Lung microvascular endothelial cell (primary cell): ENCODE measurements around the gene RALGAPA1. TPM values are rescaled to one million over a fixed set of nuclear protein-coding genes. Genes with fewer than 3 reads are reported as not detected.
"Not testable (repeated sequence)": the region's sequence is repeated elsewhere in the genome, so short reads cannot be mapped to it uniquely, and the experiment has no call there.

Experiments used
- DNase-seq, 2 donors: peaks; one replicate each; pipeline versions ENCODE4 v3.0.0 to v3.0.0-alpha.2; 2010; ENCODE audit warnings: low read depth in 2 of 2
- total RNA-seq: library from RNA; depleted of rRNA; stranded (reverse); fragments of >200 nt; gene quantifications from 2 replicates; pipeline ENCODE4 v1.2.1, GENCODE V29; 2014

Gene RALGAPA1
- total RNA-seq, 1 donor from 2014 or later = 20.8 TPM

DNA sequence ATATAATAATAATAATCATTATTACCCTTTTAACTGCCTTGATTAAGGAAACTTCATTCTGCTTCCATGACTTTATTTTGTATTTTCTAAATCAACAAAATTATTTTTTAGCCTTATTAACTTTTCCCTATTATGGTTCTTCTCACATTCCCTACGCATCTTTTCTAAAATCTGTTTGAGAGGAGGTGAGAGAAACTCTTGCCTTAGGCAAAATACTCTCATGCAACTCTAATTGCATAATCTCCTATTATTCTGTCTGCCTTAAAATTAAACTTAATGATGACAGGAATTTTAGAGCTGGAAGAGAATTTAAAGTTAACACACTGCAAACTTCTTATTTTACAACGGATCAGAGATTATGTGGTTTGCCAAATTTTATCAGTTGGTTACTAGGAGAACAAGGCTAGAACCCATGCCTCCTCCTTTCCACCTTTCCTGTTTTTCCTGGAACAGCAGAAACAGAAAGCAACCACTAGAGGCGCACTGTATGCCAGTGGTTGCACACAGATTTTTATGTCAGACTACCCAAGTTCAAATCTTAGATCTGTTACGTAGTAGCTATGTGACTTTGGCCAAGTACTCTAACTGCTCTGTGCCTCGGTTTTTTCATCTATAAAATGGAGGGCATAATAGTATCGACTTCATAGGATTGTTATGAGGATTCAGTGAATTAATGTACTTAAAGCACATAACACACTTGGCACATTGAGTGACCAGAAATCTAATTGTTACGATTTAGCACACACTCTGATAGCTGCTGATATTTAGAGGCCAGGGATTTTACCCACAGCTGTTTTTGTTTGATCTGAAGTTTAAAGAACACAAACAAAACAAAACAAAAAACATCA is 12.7 kb upstream of the RALGAPA1 start:
- peak; percentile 50 to 55 for DNase-seq

GRCh38 chr14:35819591-35820540 is 10.8 kb upstream of the RALGAPA1 start:
- no peak for DNase-seq

DNA sequence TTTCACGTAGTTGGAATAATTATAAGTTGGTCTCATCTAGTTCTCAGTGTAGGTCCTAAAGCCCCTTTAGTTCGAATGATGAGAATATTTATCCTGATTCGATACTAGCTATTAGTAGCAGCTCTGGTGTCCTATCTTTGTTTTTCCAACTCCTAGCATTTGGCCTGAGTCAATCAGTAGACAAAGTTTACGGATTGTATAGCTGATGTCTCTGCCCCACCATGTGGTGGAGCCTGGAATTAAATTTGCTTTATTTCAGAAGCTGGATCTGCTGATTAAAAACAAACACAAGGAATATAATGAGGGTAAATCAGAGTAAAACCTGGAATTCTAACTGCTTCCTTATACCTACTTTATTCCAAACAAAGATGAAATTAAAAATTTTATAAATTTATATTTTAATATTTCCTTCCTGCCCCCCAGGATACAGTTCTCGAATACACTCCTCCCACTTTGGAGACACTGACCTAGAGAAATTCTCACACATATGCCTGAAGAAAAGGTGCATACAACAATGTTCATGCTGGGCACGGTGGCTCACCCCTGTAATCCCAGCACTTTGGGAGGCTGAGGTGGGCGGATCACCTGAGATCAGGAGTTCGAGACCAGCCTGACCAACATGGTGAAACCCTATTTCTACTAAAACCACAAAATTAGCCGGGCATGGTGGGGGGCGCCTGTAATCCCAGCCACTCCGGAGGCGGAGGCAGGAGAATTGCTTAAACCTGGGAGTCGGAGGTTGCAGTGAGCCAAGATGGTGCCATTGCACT is 9.4 kb upstream of the RALGAPA1 start:
- DNase-seq = peak; percentile 56 to 65

GRCh38 chr14:35814371-35815005 is 5.4 kb upstream of the RALGAPA1 start:
- DNase-seq = peak; percentile 59 to 68

GRCh38 chr14:35810963-35811362 is 1.9 kb upstream of the RALGAPA1 start:
- DNase-seq = no peak

GRCh38 chr14:35809597-35809996 is 502 bp upstream of the RALGAPA1 start:
- no peak for DNase-seq

- DNase-seq = no peak
Observed at GRCh38 chr14:35808076-35808637, 938 bp downstream of the RALGAPA1 start.

GRCh38 chr14:35807131-35807961 is 1.7 kb downstream of the RALGAPA1 start:
- no peak for DNase-seq

- DNase-seq = no peak
Observed at GRCh38 chr14:35806006-35806907, 2.8 kb downstream of the RALGAPA1 start.

GRCh38 chr14:35797796-35798195 is 11.3 kb downstream of the RALGAPA1 start:
- DNase-seq = no peak

GRCh38 chr14:35789651-35790050 is 19.4 kb downstream of the RALGAPA1 start:
- DNase-seq = no peak

- no peak for DNase-seq
Observed at GRCh38 chr14:35786856-35787255, 22.2 kb downstream of the RALGAPA1 start.

- no peak for DNase-seq
Observed at GRCh38 chr14:35783699-35784098, 25.4 kb downstream of the RALGAPA1 start.

- DNase-seq = no peak
Observed at GRCh38 chr14:35779368-35779767, 29.7 kb downstream of the RALGAPA1 start.

- DNase-seq = not testable (repeated sequence)
Observed at GRCh38 chr14:35777550-35777949, 31.5 kb downstream of the RALGAPA1 start.

DNA sequence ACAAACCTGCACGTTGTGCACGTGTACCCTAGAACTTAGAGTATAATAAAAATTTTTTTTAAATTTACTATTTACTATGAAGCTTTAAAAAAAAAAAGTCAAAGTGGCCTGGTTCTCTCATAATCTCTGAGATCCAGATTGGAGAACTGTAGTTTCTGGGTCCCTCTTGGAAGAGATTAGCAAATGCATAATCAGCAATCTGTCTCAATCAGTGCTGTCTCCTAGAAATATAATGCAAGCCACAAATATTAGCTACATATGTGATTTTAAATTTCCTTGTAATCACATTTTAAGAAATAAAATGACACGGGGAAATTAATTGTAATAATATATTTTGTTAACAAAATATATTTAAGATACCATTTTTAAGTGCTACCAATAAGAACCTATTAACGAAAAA is 32.3 kb downstream of the RALGAPA1 start:
- no peak for DNase-seq

DNA sequence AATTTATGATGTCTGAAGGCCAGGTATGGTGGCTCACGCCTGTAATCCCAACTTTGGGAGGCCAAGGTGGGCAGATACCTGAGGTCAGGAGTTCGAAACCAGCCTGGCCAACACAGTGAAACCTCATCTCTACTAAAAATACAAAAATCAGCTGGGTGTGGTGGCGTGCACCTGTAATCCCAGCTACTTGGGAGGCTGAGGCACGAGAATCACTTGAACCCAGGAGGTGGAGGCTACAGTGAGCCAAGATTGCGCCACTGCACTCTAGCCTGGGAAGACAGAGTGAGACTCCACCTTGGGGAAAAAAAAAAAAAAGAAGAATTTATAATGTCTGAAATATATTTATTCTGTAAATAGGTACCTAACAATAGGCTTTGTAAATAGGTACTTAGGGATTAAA is 33.0 kb downstream of the RALGAPA1 start:
- DNase-seq = not testable (repeated sequence)

DNA sequence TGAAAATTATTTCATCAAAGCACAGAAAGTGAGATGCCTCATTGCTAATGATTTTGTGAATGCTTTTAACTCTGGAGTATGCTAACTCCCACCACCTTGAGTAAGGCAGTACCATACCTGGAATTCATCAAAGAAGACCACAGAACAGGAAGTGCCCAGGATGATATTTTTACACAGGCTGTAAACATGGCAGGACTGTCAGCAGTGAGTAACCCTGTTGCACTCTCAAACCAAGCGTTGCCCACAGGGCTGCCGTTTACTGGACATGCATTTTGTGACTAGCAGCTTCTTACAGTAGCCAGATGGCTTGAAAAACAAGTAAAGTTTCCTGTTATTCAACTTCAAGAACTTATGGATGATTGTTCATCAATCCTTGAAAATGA is 42.4 kb downstream of the RALGAPA1 start:
- DNase-seq = no peak
